Measurements from ENCODE around the gene TEX36.
"Not testable (repeated sequence)": the region's sequence is repeated elsewhere in the genome, so short reads cannot be mapped to it uniquely, and the experiment has no call there.

The TEX36 gene

GRCh38 chr10:125699562-125700143 is 16.7 kb upstream of the TEX36 start:
- H3K9me3 Mint-ChIP-seq, result no peaks in the 10 kb centered on the region
- H3K4me3 Mint-ChIP-seq, result no peak overlapping the region
- no peak for DNase-seq

GRCh38 chr10:125698481-125698998 is 15.6 kb upstream of the TEX36 start:
- Mint-ChIP-seq H3K27ac (no peak overlapping the region), H3K9me3 (no peaks in the 10 kb centered on the region), H3K36me3 (no peaks in the 10 kb centered on the region), H3K4me1 (no peaks in the 10 kb centered on the region), H3K27me3 (peaks cover 18% of the 10 kb centered on the region), H3K4me3 (no peak overlapping the region)
- no peak for DNase-seq
- CTCF ChIA-PET, result no interaction called here

More at GRCh38 chr10:125699562-125700143, 16.7 kb upstream of the TEX36 start:
- no peak overlapping the region for H3K27ac Mint-ChIP-seq
- peaks cover 23% of the 10 kb centered on the region for H3K27me3 Mint-ChIP-seq
- no peaks in the 10 kb centered on the region for H3K36me3 Mint-ChIP-seq
- no peaks in the 10 kb centered on the region for H3K4me1 Mint-ChIP-seq
- CTCF ChIA-PET, result no interaction called here

- H3K27ac Mint-ChIP-seq, H3K36me3 Mint-ChIP-seq, CTCF ChIA-PET, H3K4me3 Mint-ChIP-seq, H3K9me3 Mint-ChIP-seq, H3K4me1 Mint-ChIP-seq, DNase-seq: not testable (repeated sequence)
- peaks cover 18% of the 10 kb centered on the region for H3K27me3 Mint-ChIP-seq
Measured at GRCh38 chr10:125696884-125697283, 13.9 kb upstream of the TEX36 start.

- no peak overlapping the region for H3K27ac Mint-ChIP-seq
- peaks cover 18% of the 10 kb centered on the region for H3K27me3 Mint-ChIP-seq
- no peak overlapping the region for H3K4me3 Mint-ChIP-seq
- DNase-seq, result no peak
- CTCF ChIA-PET, result no interaction called here
- H3K4me1 Mint-ChIP-seq, result peaks cover 7% of the 10 kb centered on the region
- no peaks in the 10 kb centered on the region for H3K36me3 Mint-ChIP-seq
- H3K9me3 Mint-ChIP-seq, result no peaks in the 10 kb centered on the region
Measured at GRCh38 chr10:125694883-125695282, 11.9 kb upstream of the TEX36 start.

GRCh38 chr10:125693524-125693847 is 10.5 kb upstream of the TEX36 start:
- H3K9me3 Mint-ChIP-seq, result no peaks in the 10 kb centered on the region
- H3K27me3 Mint-ChIP-seq, result peaks cover 18% of the 10 kb centered on the region
- H3K27ac Mint-ChIP-seq, result no peak overlapping the region
- no peak overlapping the region for H3K4me3 Mint-ChIP-seq
- no peaks in the 10 kb centered on the region for H3K36me3 Mint-ChIP-seq
- peaks cover 7% of the 10 kb centered on the region for H3K4me1 Mint-ChIP-seq
- CTCF ChIA-PET, result no interaction called here
- DNase-seq, result no peak

GRCh38 chr10:125692601-125693523 is 9.9 kb upstream of the TEX36 start:
- H3K4me1 Mint-ChIP-seq, result peaks cover 7% of the 10 kb centered on the region
- CTCF ChIA-PET, result no interaction called here
- no peak overlapping the region for H3K4me3 Mint-ChIP-seq
- peaks cover 18% of the 10 kb centered on the region for H3K27me3 Mint-ChIP-seq
- DNase-seq, result no peak
- H3K9me3 Mint-ChIP-seq, result no peaks in the 10 kb centered on the region
- no peak overlapping the region for H3K27ac Mint-ChIP-seq
- no peaks in the 10 kb centered on the region for H3K36me3 Mint-ChIP-seq

- Mint-ChIP-seq H3K9me3 (no peaks in the 10 kb centered on the region), H3K36me3 (no peaks in the 10 kb centered on the region), H3K4me3 (no peak overlapping the region), H3K4me1 (peaks cover 7% of the 10 kb centered on the region), H3K27ac (no peak overlapping the region), H3K27me3 (peaks cover 14% of the 10 kb centered on the region)
- DNase-seq, result no peak
- CTCF ChIA-PET, result no interaction called here
Measured at GRCh38 chr10:125692196-125692595, 9.2 kb upstream of the TEX36 start.

GRCh38 chr10:125691160-125691981 is 8.4 kb upstream of the TEX36 start:
- no peaks in the 10 kb centered on the region for H3K36me3 Mint-ChIP-seq
- peaks cover 13% of the 10 kb centered on the region for H3K27me3 Mint-ChIP-seq
- CTCF ChIA-PET, result no interaction called here
- no peak for DNase-seq
- peaks cover 7% of the 10 kb centered on the region for H3K4me1 Mint-ChIP-seq
- H3K4me3 Mint-ChIP-seq, result no peak overlapping the region
- H3K27ac Mint-ChIP-seq, result no peak overlapping the region
- H3K9me3 Mint-ChIP-seq, result no peaks in the 10 kb centered on the region

GRCh38 chr10:125689955-125690569 is 7.1 kb upstream of the TEX36 start:
- DNase-seq, result no peak
- CTCF ChIA-PET, result no interaction called here
- H3K27ac Mint-ChIP-seq, result no peak overlapping the region
- H3K27me3 Mint-ChIP-seq, result no peaks in the 10 kb centered on the region
- no peak overlapping the region for H3K4me3 Mint-ChIP-seq
- H3K4me1 Mint-ChIP-seq, result peaks cover 7% of the 10 kb centered on the region
- H3K36me3 Mint-ChIP-seq, result no peaks in the 10 kb centered on the region
- no peaks in the 10 kb centered on the region for H3K9me3 Mint-ChIP-seq

GRCh38 chr10:125687507-125688185 is 4.7 kb upstream of the TEX36 start:
- CTCF ChIA-PET, result no interaction called here
- no peak for DNase-seq
- Mint-ChIP-seq H3K4me1 (peaks cover 5% of the 10 kb centered on the region), H3K27ac (no peak overlapping the region), H3K36me3 (no peaks in the 10 kb centered on the region), H3K4me3 (no peak overlapping the region), H3K9me3 (no peaks in the 10 kb centered on the region), H3K27me3 (peaks cover 4% of the 10 kb centered on the region)

GRCh38 chr10:125684581-125684980 is 1.6 kb upstream of the TEX36 start:
- no peak for DNase-seq
- Mint-ChIP-seq H3K27me3 (peaks cover 4% of the 10 kb centered on the region), H3K9me3 (no peaks in the 10 kb centered on the region), H3K4me1 (no peaks in the 10 kb centered on the region), H3K27ac (no peak overlapping the region), H3K4me3 (no peak overlapping the region), H3K36me3 (no peaks in the 10 kb centered on the region)
- CTCF ChIA-PET, result no interaction called here

- H3K4me1 Mint-ChIP-seq, result no peaks in the 10 kb centered on the region
- peaks cover 4% of the 10 kb centered on the region for H3K27me3 Mint-ChIP-seq
- H3K9me3 Mint-ChIP-seq, result no peaks in the 10 kb centered on the region
- no peak for DNase-seq
- CTCF ChIA-PET, result no interaction called here
- H3K27ac Mint-ChIP-seq, result no peak overlapping the region
- H3K36me3 Mint-ChIP-seq, result no peaks in the 10 kb centered on the region
- no peak overlapping the region for H3K4me3 Mint-ChIP-seq
Measured at GRCh38 chr10:125683821-125684220, 858 bp upstream of the TEX36 start.

- H3K4me3 Mint-ChIP-seq, result no peak overlapping the region
- CTCF ChIA-PET, result no interaction called here
Measured at GRCh38 chr10:125679436-125679835, 3.5 kb downstream of the TEX36 start.

GRCh38 chr10:125672884-125673283 is 10.1 kb downstream of the TEX36 start:
- Mint-ChIP-seq H3K4me1 (no peaks in the 10 kb centered on the region), H3K4me3 (no peak overlapping the region), H3K27ac (no peak overlapping the region), H3K9me3 (peaks cover 8% of the 10 kb centered on the region), H3K36me3 (no peaks in the 10 kb centered on the region), H3K27me3 (no peaks in the 10 kb centered on the region)
- DNase-seq, result no peak
- CTCF ChIA-PET, result no interaction called here

More at GRCh38 chr10:125679436-125679835, 3.5 kb downstream of the TEX36 start:
- no peaks in the 10 kb centered on the region for H3K4me1 Mint-ChIP-seq
- DNase-seq, result no peak
- H3K27me3 Mint-ChIP-seq, result peaks cover 4% of the 10 kb centered on the region
- H3K36me3 Mint-ChIP-seq, result no peaks in the 10 kb centered on the region
- peaks cover 12% of the 10 kb centered on the region for H3K9me3 Mint-ChIP-seq
- no peak overlapping the region for H3K27ac Mint-ChIP-seq
